DMS153 (cell line): ENCODE results near the gene PAXX.
"Not testable (repeated sequence)": the region's sequence is repeated elsewhere in the genome, so short reads cannot be mapped to it uniquely, and the experiment has no call there.

ENCODE experiments used
- DNase-seq: peaks from one replicate; lab custom pipeline; 2025; lab: John Stamatoyannopoulos, UW

Gene PAXX

GRCh38 chr9:137002646-137003041 lies 10.4 kb downstream of the PAXX start:
- DNase-seq, result no peak

DNA sequence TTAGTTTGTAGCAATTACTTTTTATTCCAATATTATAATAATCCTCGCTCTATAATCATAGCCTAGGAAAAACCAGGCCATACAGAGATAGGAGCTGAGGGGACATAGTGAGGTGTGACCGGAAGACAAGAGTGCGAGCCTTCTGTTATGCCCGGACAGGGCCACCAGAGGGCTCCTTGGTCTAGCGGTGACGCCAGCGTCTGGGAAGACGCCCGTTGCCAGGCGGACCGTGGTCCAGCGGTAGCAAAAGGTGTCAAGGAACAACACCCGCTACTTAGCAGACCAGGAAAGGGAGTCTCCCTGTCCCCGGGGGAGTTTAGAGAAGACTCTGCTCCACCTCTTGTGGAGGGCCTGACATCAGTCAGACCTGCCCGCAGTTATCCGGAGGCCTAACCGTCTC lies 12.1 kb downstream of the PAXX start:
- DNase-seq, result not testable (repeated sequence)

DNA sequence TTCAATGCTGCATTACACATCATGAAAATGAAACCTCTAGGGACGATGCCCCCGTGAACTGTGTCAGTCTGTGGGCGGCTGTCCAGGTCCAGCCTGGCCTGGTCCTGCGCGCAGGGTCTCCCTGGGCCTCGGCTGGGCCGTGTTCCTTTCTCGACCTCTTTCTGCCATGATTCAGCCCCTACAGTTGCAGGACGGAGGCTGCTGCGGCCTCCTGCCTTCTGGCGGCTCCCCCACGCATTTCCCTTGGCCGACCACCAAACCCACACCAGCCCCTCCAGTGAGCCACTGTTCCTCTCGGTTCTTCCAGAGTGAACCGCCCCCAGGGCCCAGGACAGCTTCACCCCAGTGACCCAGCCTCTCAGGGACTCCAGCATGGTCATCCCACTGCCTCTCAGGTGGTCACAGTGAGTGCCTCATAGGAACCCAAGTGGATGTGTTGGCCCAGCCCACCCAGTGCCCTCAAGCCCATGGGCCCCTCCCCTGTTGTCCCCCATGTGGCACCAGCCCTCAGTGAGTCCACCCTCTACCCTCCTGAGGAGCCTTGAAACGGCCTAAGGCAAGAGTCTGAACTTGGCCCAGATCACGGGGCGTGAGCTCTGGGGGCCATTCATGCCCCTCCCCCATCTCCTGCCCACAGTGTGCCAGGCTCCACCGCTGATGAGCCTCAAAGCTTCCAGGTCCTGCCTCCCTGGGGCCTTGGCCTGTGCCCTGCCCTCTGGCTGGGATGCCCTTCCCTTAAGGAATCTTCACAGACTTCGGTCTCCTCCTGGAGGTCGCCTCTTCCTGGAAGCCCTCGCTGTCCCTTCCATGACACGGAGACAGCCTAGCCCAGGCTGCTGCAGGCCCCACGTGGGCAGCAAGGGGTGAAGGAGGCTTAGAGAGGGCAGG lies 14.1 kb downstream of the PAXX start:
- DNase-seq, result no peak

DNA sequence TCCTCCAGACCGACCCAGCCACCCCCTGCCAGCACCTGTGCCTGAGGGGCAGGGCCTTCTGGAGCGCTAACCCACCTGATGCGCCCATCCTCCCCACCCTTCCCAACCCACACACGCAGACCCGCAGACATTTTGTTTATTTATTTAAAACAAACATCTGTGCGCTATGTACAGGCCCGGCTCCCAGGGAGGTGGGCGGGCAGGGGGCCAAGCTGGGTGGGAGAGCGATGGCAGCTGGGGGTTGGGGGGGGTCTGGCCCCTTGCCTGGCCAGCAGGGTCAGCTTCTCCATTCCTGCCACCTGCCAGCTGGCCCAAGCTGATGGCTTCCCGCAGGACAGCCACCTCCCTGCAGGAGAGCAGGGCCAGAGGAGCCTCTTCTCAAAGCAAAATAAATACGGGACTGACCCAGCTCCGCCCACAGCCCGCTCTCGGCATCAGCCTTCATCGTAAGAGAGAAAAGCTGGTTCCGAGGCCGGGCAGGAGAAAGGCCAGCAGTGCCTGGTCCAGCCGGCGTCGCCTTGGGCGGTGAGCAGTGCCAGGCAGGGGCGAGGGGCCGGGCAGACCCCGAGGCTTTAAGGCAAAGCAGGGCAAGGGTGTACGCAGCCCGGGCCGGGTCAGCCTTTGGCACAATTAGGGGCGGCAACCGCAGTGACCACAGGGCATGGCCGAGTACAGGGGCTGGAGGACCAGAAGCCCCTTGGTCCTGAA lies 15.0 kb downstream of the PAXX start:
- DNase-seq, result no peak

- no peak for DNase-seq
Observed at GRCh38 chr9:137007816-137008270, 15.6 kb downstream of the PAXX start.

- no peak for DNase-seq
Observed at GRCh38 chr9:137008312-137008711, 16.1 kb downstream of the PAXX start.

GRCh38 chr9:137009217-137009616 lies 17.0 kb downstream of the PAXX start:
- DNase-seq, result no peak

- peak; percentile 34 for DNase-seq
Observed at GRCh38 chr9:137009938-137010732, 17.9 kb downstream of the PAXX start.

GRCh38 chr9:137011156-137011555 lies 18.9 kb downstream of the PAXX start:
- DNase-seq, result no peak

DNA sequence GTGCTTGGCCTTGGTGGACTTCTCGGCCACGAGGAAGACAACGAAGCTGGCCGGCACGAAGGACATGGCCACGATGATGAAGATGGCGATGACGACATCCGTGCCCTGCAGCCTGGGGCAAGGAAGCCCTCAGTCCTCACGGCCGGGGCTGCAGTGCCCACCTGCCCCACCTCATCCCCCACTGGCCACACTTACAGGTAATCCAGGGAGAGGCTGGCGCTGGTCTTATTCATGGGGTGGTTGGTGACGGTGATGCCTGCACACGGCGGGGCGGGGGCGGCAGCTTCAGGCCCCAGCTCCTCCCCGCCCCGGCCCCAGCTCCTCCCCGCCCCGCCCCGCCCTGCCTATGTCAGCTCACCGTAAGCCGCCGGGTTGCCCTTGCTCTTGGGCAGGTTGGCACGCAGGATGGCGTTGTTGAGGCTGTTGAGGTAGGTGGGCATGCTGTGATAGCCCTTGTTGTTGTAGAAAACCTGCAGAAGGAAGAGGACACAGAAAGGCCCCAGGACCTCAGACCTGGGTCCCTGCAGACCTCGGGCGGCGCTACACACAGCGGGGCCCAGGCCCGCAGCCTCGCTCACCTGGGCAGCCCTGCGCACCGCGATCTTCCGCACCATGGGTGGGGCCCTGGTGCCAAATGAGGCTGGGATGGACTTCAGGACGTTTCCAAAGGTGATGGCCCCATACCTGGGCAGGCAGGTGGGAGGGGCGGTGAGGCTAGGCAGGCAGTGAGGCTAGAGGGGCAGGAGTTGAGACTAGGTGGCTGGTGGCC lies 19.9 kb downstream of the PAXX start:
- DNase-seq, result no peak

GRCh38 chr9:137012694-137013570 lies 20.7 kb downstream of the PAXX start:
- no peak for DNase-seq

DNA sequence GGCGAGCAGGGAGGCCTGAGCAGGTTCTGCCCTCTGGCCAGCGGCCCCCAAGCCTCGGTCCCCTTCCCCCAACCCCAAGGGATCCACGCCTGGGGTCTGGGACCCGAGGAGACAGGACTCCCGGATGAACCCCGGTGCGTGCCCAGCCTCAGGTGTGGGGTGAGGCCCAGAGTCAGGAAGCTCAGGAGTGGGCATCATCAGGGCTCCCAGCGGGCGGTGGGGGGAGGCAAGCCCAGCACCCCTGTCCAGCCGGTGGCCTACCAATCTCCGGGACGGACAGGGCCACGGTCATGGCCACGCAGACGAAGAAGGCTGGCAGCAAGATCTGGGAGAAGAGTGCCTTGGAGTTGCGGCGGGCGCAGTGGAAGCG lies 21.3 kb downstream of the PAXX start:
- DNase-seq, result no peak

DNA sequence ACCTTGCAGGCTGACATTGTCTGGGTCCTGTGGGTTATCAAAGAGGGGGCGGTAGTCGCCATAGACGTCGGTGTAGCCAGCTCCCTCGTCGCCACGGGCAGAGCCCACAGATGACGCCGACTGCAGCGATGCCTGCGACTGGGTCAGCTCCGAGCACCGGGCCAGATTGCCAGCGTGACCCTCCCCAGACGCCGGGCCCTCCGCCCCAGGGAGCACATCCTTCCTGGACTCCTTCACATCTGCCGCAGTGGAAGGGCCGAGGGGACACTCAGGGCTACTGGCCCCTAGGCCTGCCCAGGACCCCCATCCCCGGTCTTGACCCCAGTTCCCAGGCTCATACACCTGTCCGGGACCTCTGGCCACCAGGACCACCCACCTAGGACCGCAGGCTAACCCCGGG lies 21.9 kb downstream of the PAXX start:
- no peak for DNase-seq

DNA sequence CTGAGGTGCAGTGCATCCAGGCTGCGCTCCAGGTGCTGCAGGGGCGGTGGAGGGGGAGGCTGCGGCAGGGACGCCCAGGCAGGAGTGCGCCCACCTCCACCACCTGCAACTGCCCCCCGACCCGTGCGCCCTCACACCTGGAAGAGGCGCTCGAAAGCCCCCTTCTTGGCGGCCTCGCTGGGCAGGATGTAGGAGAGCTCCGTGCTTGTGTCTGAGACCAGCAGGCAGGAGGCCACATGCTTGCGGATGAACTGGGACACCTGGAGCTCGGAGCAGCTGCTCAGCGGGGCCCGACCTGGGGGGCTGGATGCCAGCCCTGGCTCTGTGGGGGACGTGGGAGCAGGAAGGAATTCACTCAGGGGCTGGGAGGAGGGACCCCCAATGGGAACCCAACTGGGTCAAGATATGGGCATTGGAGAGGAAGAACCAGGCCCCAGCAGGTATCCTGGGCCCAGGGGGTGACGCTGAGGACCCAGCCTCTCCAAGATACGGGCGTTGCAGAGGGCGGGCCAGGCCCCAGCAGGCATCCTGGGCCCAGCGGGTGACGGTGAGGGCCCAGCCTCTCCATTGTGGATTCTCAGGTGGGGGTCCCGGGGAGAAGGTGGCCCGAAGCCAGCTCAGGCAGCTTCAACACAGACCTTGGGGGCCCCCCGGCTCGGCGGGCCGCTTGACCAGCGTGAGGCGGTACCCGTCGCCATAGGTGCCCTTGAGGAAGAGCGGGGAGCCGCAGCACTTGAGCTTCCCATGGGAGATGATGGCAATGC lies 22.7 kb downstream of the PAXX start:
- DNase-seq, result no peak

- no peak for DNase-seq
Observed at GRCh38 chr9:137015540-137015930, 23.3 kb downstream of the PAXX start.

DNA sequence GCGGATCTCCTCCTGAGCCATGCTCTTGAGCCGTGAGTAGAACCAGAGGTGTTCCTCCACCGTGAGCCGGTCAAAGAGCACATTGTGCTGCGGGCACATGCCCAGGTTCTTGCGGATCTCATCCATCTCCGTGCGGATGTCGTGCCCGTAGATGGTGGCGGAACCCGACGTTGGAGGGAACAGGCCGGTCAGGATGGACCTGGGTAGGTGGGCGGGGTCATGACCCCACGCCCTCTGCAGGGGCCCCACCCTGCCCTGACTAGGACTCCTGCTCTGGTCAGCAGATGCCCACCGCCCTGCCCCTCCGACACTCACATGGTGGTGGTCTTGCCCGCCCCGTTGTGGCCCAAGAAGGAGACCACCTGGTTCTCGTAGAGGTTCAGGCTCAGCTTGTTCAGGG lies 23.8 kb downstream of the PAXX start:
- DNase-seq, result no peak

- no peak for DNase-seq
Observed at GRCh38 chr9:137016436-137016835, 24.2 kb downstream of the PAXX start.

DNA sequence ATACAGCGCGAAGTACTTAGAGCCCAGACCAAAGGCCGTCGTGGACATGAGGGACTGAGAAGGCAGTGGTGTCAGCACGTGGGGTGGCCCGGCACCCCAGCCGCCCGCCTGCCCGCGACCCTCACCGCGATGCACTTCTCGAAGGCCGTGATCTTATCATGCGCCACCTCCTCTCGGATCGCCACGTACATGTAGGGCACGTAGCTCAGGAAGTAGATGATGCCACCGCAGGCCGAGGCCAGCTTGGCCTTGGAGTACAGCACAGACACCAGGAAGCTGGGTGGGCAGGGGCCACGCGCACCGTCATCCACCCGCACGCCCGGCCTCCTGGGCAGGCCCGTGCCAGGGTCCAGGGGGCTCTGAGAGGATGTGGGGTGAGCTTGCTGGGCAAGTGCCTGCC lies 24.8 kb downstream of the PAXX start:
- no peak for DNase-seq

GRCh38 chr9:137017791-137018497 lies 25.7 kb downstream of the PAXX start:
- DNase-seq, result no peak
